HepG2 (cell line): Measurements from ENCODE around the gene SERTAD3. TPM values are rescaled to one million over a fixed set of nuclear protein-coding genes. Genes with fewer than 3 reads are reported as not detected.

ENCODE experiments used
- ATAC-seq: fragments of 200-7000 bp; cut with Tn5 transposase; 3 replicates; pipeline ENCODE4 v1.9.1; 2020; ENCODE audit warnings: mild to moderate bottlenecking, moderate library complexity
- BruUV-seq: library from RNA; stranded (reverse); fragments of 400-500 nt; replicated peaks from 2 replicates; lab custom pipeline; 2021; lab: Mats Ljungman, UMichigan
- CTCF ChIA-PET: fragments of 300-600 bp; formaldehyde crosslinking; extraction: SDS; loops from one replicate; lab custom pipeline; 2021; ENCODE audit warnings: low total read pairs, inconsistent platforms, low intra/inter-chr PET ratio; lab: Yijun Ruan, JAX
- POLR2A ChIA-PET: fragments of 350-600 bp; sonication (Branson Sonifier 250); formaldehyde crosslinking; loops from one replicate; lab custom pipeline; 2020; ENCODE audit warnings: antibody characterized with exemption, inconsistent platforms; lab: Yijun Ruan, JAX
- DNase-seq: peaks from one replicate; pipeline ENCODE4 v3.0.0-alpha.2; 2015; ENCODE audit warnings: low spot score
- FAIRE-seq: peaks from 3 replicates; lab custom pipeline; 2011; peaks lifted over from hg19 to GRCh38; lab: Jason Lieb, UNC
- H2AFZ ChIP-seq: one replicate; pipeline ENCODE4 v1.6.1; 2011; ENCODE audit warnings: low read length, inconsistent platforms
- H3K27ac ChIP-seq: fragments of 300-600 bp; 3 replicates; pipeline ENCODE4 v1.8.0; 2011; ENCODE audit warnings: mixed run types, mild to moderate bottlenecking, mixed read lengths, low read length, inconsistent platforms; ENCODE audit not compliant: insufficient read depth; ENCODE audit errors: extremely low read length
- H3K27me3 ChIP-seq, 2 experiments: fragments of 200-600 bp in 1 of 2; 2 replicates in 1 of 2; 3 replicates in 1 of 2; pipeline versions ENCODE4 v1.6.0 to v1.8.0; 2011; ENCODE audit warnings: low read length in 2 of 2, mild to moderate bottlenecking in 2 of 2, moderate library complexity in 2 of 2, inconsistent platforms in 1 of 2; ENCODE audit not compliant: insufficient read depth in 2 of 2, control insufficient read depth in 1 of 2
- H3K36me3 ChIP-seq, 2 experiments: fragments of 200-600 bp in 1 of 2; replicated peaks in 1 of 2; 2 replicates in 1 of 2; 3 replicates in 1 of 2; pipeline versions ENCODE4 v1.5.1 to v1.8.0; 2011; ENCODE audit warnings: low read length in 2 of 2, inconsistent platforms in 1 of 2; ENCODE audit not compliant: insufficient read depth in 2 of 2, control insufficient read depth in 1 of 2
- H3K4me1 ChIP-seq: 2 replicates; pipeline ENCODE4 v1.5.1; 2012; ENCODE audit warnings: low read length, inconsistent platforms; ENCODE audit not compliant: insufficient read depth
- H3K4me2 ChIP-seq: 2 replicates; pipeline ENCODE4 v1.6.0; 2011; ENCODE audit warnings: low read depth, low read length, inconsistent platforms
- H3K4me3 ChIP-seq, 3 experiments: fragments of 200-600 bp in 1 of 3; sonication (generic), shearing (Covaris generic) in 1 of 3; replicated peaks in 1 of 3; 2 replicates each; pipeline ENCODE4 v1.5.1; 2011 to 2016; ENCODE audit warnings: low read length in 3 of 3, inconsistent platforms in 2 of 3, low read depth in 2 of 3, mild to moderate bottlenecking in 2 of 3, control low read depth in 1 of 3, mixed read lengths in 1 of 3; ENCODE audit not compliant: insufficient read depth in 1 of 3
- H3K79me2 ChIP-seq: one replicate; pipeline ENCODE4 v1.6.1; 2011; ENCODE audit warnings: low read length, inconsistent platforms; ENCODE audit not compliant: insufficient read depth
- H3K9ac ChIP-seq: 2 replicates; pipeline ENCODE4 v1.6.0; 2011; ENCODE audit warnings: mild to moderate bottlenecking, low read depth, low read length, inconsistent platforms; ENCODE audit not compliant: insufficient read depth
- H3K9me3 ChIP-seq: 2 replicates; pipeline ENCODE4 v1.5.1; 2012; ENCODE audit warnings: mild to moderate bottlenecking, low read length
- H4K20me1 ChIP-seq: 2 replicates; pipeline ENCODE4 v1.6.0; 2011; ENCODE audit warnings: inconsistent platforms, mild to moderate bottlenecking, low read length, moderate library complexity; ENCODE audit not compliant: insufficient read depth
- MED1 ChIP-seq: sonication (generic); formaldehyde crosslinking; IDR thresholded peaks from 2 replicates; pipeline ENCODE4 v1.4.0; 2020; ENCODE audit warnings: missing genetic modification reagents
- PHF5A ChIP-seq: IDR thresholded peaks from one replicate; pipeline ENCODE4 v1.6.1; 2018; ENCODE audit warnings: low read depth, missing genetic modification reagents; ENCODE audit not compliant: unreplicated experiment
- ZMYM3 ChIP-seq: sonication (generic); formaldehyde crosslinking; IDR thresholded peaks from 2 replicates; pipeline ENCODE4 v1.5.1; 2020; ENCODE audit warnings: mild to moderate bottlenecking, missing genetic modification reagents
- ZNF629 ChIP-seq: sonication (generic); formaldehyde crosslinking; conservative IDR thresholded peaks from 2 replicates; pipeline ENCODE4 v1.5.0; 2020; ENCODE audit warnings: missing genetic modification reagents
- ZSCAN29 ChIP-seq: sonication (generic); formaldehyde crosslinking; conservative IDR thresholded peaks from 2 replicates; pipeline ENCODE4 v1.4.0; 2020; ENCODE audit warnings: mild to moderate bottlenecking, missing genetic modification reagents
- WGBS: methylation state at CpG from one replicate; pipeline ENCODE4 v1.1.6; 2017; ENCODE audit warnings: low lambda C conversion rate; 5-methylcytosine and 5-hydroxymethylcytosine counted together
- in situ Hi-C: cut with HindIII; loops from 2 replicates; pipeline ENCODE4 v1.10.0; 2017; ENCODE audit warnings: low pct_unique_long_range_greater_than_20kb; ENCODE audit not compliant: extremely low pct_ligation_motif_present
- intact Hi-C: fragments of 100-400 bp; cut with micrococcal nuclease; formaldehyde crosslinking; loops from one replicate; pipeline ENCODE4 v1.10.0; 2022; ENCODE audit not compliant: unreplicated experiment
- polyA plus RNA-seq, 8 experiments: library from polyadenylated mRNA; depleted of rRNA in 3 of 8; stranded (reverse) in 7 of 8; unstranded in 1 of 8; fragments of >200 nt; fragmentation: Illumina TruSeq in 4 of 8; extraction: Trizol in 4 of 8; gene quantifications; 2 replicates each; pipeline versions ENCODE4 v1.2.1 to v1.2.3, GENCODE V29; 2011 to 2016; ENCODE audit warnings: low read depth in 4 of 8, missing spikeins in 1 of 8, mixed read lengths in 1 of 8; ENCODE audit not compliant: insufficient read depth in 1 of 8
- total RNA-seq, 5 experiments: library from RNA; depleted of rRNA; stranded (reverse); fragments of >200 nt; fragmentation: Illumina TruSeq; extraction: Trizol; gene quantifications; 2 replicates each; pipeline ENCODE4 v1.2.3, GENCODE V29; 2016; ENCODE audit warnings: low read depth in 1 of 5
- TF ChIP-seq, protein P1 (sequence below): IDR thresholded peaks from 2 replicates; pipeline ENCODE4 v1.6.1; 2016; ENCODE audit warnings: missing compliant biosample characterization, missing genetic modification reagents, borderline replicate concordance
- TF ChIP-seq, protein P2 (sequence below): IDR thresholded peaks from 2 replicates; pipeline ENCODE4 v1.6.1; 2016; ENCODE audit warnings: low read depth, borderline replicate concordance

SERTAD3 gene
- total and polyA plus RNA-seq, 2 of the 13 experiments (the other 11 are each of a cell fraction or from before 2014, with no cell fraction given) = 9.6 to 16.9 TPM

DNA sequence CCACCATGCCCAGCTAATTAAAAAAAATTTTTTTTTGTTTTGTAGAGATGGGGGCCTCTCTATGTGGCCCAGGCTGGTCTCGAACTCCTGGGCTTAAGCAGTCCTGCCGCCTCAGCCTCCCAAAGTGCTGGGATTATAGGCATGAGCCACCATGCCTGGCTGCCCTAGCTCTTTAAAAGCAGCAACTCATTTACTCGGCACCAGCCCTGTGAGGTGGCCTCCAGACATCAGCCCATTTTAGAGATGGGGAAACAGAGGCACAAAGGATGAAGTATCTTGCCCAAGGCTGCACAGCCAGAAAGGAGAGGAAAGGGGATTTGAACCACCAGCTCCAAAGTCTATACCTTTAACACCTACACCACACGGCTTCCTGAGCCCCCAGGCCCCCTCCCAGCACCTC is 31.3 kb downstream of the SERTAD3 start:
- Histone ChIP-seq H3K36me3 (no peaks in the 10 kb centered on the region), H3K4me3 (no peak overlapping the region), H3K27ac (no peak overlapping the region), H3K27me3 (peaks cover 2 to 27% of the 10 kb centered on the region in 2 experiments; a peak in 3 of 5 replicates), H3K9me3 (no peaks in the 10 kb centered on the region), H3K4me2 (no peak overlapping the region), H3K79me2 (no peaks in the 10 kb centered on the region), H4K20me1 (no peaks in the 10 kb centered on the region), H3K4me1 (peaks cover 59% of the 10 kb centered on the region), H3K9ac (no peak overlapping the region), H2AFZ (no peak overlapping the region)
- POLR2A ChIA-PET = interaction anchor here (1.2 to 3.6 kb wide), 3 partner anchors 8 to 30 kb away, joined by 3 to 14 read pairs (median 4); no protein-coding TSS in a partner anchor
- TF ChIP-seq MED1 (CRISPR knock-in tag) (no peak), ZSCAN29 (CRISPR knock-in tag) (no peak), ZNF629 (peak; percentile 88), ZMYM3 (CRISPR knock-in tag) (peak; percentile 17; the same call in 1 of the 2 replicates), PHF5A (CRISPR knock-in tag) (no peak)
- TF ChIP-seq, protein P1, sequence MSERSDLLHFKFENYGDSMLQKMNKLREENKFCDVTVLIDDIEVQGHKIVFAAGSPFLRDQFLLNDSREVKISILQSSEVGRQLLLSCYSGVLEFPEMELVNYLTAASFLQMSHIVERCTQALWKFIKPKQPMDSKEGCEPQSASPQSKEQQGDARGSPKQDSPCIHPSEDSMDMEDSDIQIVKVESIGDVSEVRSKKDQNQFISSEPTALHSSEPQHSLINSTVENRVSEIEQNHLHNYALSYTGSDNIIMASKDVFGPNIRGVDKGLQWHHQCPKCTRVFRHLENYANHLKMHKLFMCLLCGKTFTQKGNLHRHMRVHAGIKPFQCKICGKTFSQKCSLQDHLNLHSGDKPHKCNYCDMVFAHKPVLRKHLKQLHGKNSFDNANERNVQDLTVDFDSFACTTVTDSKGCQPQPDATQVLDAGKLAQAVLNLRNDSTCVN (CRISPR knock-in tag) = no peak
- TF ChIP-seq, protein P2, sequence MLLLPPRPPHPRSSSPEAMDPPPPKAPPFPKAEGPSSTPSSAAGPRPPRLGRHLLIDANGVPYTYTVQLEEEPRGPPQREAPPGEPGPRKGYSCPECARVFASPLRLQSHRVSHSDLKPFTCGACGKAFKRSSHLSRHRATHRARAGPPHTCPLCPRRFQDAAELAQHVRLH (CRISPR knock-in tag) = no peak
- 52% methylated on average over 3 of the region's 4 CpGs for WGBS
- intact Hi-C loops (no loop called here), in situ Hi-C loops (no loop called here)
- ATAC-seq = no peak
- FAIRE-seq = no peak
- CTCF ChIA-PET = no interaction called here
- no TSS peak for BruUV-seq
- DNase-seq = no peak
